Heart left ventricle (tissue), 13 donors: Measurements from ENCODE around the gene STKLD1.

Source experiments
- POLR2A ChIP-seq, 2 donors: fragments of 450-650 bp; IDR thresholded peaks; one replicate each; pipeline ENCODE4 v1.6.1; 2017; ENCODE audit warnings: antibody characterized with exemption in 2 of 2, mild to moderate bottlenecking in 2 of 2, moderate library complexity in 2 of 2
- TF ChIP-seq, protein P1 (sequence below), 12 donors: fragments of 200-600 bp; sonication (generic) in 4 of 12; IDR thresholded peaks; one replicate each; pipeline versions ENCODE4 v1.5.0 to v1.8.0; 2018 to 2022; ENCODE audit warnings: antibody characterized with exemption in 12 of 12, mild to moderate bottlenecking in 5 of 12
- donor health status: ischemic (EF 13 %, LVEDD 7.1; RV severe dilation, severe dysfunction).
- donor health status: DM: no; HTN: yes; CAD: no.
- donor health status: DM: no; HTN: no; CAD: no.
- donor health status: ischemic (EF 25% LVEDD 6.9; RV normal size, moderate dysfunction).
- donor health status: ischemic (EF 25% LVEDD 5.7; RV mildly dilated, moderate dysfunction).
- donor health status: ischemic (EF 35%, LVEDD 5.7; RV mildly dilated, moderate dysfunction).
- donor health status: nonischemic (EF 11% LVEDD 7.7; RV severe dilation, severe dysfunction).
- donor health status: DM: yes; HTN: yes; CAD: no.
- donor health status: PGD.
- donor health status: ischemic (EF 29% LVEDD 5.4; RV normal size, mild dysfunction).
- donor health status: nonischemic (EF 23%, LVEDD 6.1; RV moderate dilation, normal function).

DNA sequence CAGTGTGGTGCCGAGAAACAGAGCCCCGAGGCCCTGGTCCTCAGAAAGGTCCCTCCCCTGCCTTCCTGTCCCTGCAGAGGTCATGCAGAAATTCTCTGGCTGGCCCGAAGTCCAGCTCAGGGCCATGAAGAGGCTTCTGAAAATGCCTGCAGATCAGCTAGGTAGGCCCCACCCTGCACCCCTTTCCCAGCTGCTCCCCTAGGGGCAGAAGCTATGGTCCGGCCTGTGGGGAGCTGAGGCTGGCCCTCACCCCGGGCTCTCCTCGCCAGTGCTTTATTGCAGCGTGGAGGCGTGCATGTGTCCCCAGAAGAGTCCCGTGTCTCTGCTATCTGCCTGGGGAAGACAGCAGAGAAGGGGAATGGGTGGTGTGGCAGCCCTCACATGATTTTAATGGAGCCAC, 21.7 kb downstream of the STKLD1 start:
- TF ChIP-seq, protein P1, sequence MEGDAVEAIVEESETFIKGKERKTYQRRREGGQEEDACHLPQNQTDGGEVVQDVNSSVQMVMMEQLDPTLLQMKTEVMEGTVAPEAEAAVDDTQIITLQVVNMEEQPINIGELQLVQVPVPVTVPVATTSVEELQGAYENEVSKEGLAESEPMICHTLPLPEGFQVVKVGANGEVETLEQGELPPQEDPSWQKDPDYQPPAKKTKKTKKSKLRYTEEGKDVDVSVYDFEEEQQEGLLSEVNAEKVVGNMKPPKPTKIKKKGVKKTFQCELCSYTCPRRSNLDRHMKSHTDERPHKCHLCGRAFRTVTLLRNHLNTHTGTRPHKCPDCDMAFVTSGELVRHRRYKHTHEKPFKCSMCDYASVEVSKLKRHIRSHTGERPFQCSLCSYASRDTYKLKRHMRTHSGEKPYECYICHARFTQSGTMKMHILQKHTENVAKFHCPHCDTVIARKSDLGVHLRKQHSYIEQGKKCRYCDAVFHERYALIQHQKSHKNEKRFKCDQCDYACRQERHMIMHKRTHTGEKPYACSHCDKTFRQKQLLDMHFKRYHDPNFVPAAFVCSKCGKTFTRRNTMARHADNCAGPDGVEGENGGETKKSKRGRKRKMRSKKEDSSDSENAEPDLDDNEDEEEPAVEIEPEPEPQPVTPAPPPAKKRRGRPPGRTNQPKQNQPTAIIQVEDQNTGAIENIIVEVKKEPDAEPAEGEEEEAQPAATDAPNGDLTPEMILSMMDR (IDR thresholded peaks at IDR 0.05) = no peak
- no peak for TF ChIP-seq POLR2A (IDR thresholded peaks at IDR 0.05)
